SK-N-SH (cell line): ENCODE data around the gene SNX10.

Experiments used
- EZH2phosphoT487 ChIP-seq: fragments of 200-600 bp; sonication (generic); IDR thresholded peaks from 2 replicates; pipeline ENCODE4 v1.6.1; 2017; ENCODE audit warnings: low read depth, mixed run types, mild to moderate bottlenecking, antibody characterized with exemption, moderate library complexity, borderline replicate concordance
- FOXM1 ChIP-seq: IDR thresholded peaks from 2 replicates; pipeline ENCODE4 v1.4.0; 2012; ENCODE audit warnings: low read depth, mild to moderate bottlenecking
- GABPA ChIP-seq: IDR thresholded peaks from 2 replicates; pipeline ENCODE4 v1.4.0; 2012; ENCODE audit warnings: low read depth, mild to moderate bottlenecking
- IRF3 ChIP-seq: fragments of 150-350 bp; IDR thresholded peaks from 2 replicates; pipeline ENCODE4 v1.6.1; 2016; ENCODE audit warnings: mild to moderate bottlenecking, low read depth, low read length
- MEF2A ChIP-seq: IDR thresholded peaks from 2 replicates; pipeline ENCODE4 v1.4.0; 2012; ENCODE audit warnings: low read depth, borderline replicate concordance
- NFIC ChIP-seq: IDR thresholded peaks from 2 replicates; pipeline ENCODE4 v1.4.0; 2012; ENCODE audit warnings: borderline replicate concordance
- POLR2AphosphoS5 ChIP-seq: IDR thresholded peaks from 2 replicates; pipeline ENCODE4 v1.6.1; 2012; ENCODE audit warnings: low read depth, low read length
- RAD21 ChIP-seq: IDR thresholded peaks from 2 replicates; pipeline ENCODE4 v1.6.1; 2012; ENCODE audit warnings: mild to moderate bottlenecking, low read length
- REST ChIP-seq: IDR thresholded peaks from 2 replicates; pipeline ENCODE4 v1.6.1; 2012; ENCODE audit warnings: mild to moderate bottlenecking, low read depth, low read length, moderate library complexity
- TAF1 ChIP-seq: IDR thresholded peaks from 2 replicates; pipeline ENCODE4 v1.6.1; 2012; ENCODE audit warnings: low read depth, mild to moderate bottlenecking, low read length, moderate library complexity, borderline replicate concordance
- YY1 ChIP-seq: IDR thresholded peaks from 2 replicates; pipeline ENCODE4 v1.4.0; 2012; ENCODE audit warnings: low read depth, mild to moderate bottlenecking
- ZBTB33 ChIP-seq: IDR thresholded peaks from 2 replicates; pipeline ENCODE4 v1.4.0; 2012; ENCODE audit warnings: low read depth, borderline replicate concordance
- TF ChIP-seq, protein P1 (sequence below): fragments of 200-600 bp; sonication (generic); IDR thresholded peaks from 2 replicates; pipeline ENCODE4 v1.6.1; 2017; ENCODE audit warnings: antibody characterized with exemption, mild to moderate bottlenecking, moderate library complexity
- TF ChIP-seq, protein P2 (sequence below): IDR thresholded peaks from 2 replicates; pipeline ENCODE4 v1.4.0; 2012; ENCODE audit warnings: low read depth

- TF ChIP-seq TAF1 (no peak), RAD21 (no peak), EZH2phosphoT487 (no peak), YY1 (no peak), IRF3 (no peak), FOXM1 (no peak), REST (no peak), MEF2A (no peak), GABPA (no peak), NFIC (no peak), POLR2AphosphoS5 (no peak), ZBTB33 (no peak)
- TF ChIP-seq, protein P1, sequence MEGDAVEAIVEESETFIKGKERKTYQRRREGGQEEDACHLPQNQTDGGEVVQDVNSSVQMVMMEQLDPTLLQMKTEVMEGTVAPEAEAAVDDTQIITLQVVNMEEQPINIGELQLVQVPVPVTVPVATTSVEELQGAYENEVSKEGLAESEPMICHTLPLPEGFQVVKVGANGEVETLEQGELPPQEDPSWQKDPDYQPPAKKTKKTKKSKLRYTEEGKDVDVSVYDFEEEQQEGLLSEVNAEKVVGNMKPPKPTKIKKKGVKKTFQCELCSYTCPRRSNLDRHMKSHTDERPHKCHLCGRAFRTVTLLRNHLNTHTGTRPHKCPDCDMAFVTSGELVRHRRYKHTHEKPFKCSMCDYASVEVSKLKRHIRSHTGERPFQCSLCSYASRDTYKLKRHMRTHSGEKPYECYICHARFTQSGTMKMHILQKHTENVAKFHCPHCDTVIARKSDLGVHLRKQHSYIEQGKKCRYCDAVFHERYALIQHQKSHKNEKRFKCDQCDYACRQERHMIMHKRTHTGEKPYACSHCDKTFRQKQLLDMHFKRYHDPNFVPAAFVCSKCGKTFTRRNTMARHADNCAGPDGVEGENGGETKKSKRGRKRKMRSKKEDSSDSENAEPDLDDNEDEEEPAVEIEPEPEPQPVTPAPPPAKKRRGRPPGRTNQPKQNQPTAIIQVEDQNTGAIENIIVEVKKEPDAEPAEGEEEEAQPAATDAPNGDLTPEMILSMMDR, result no peak
- TF ChIP-seq, protein P2, sequence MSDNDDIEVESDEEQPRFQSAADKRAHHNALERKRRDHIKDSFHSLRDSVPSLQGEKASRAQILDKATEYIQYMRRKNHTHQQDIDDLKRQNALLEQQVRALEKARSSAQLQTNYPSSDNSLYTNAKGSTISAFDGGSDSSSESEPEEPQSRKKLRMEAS, result no peak
These were observed 98.4 kb downstream of the SNX10 start for GRCh38 chr7:26390016-26390415.
